ENCODE data around the gene TAC3.

DNA sequence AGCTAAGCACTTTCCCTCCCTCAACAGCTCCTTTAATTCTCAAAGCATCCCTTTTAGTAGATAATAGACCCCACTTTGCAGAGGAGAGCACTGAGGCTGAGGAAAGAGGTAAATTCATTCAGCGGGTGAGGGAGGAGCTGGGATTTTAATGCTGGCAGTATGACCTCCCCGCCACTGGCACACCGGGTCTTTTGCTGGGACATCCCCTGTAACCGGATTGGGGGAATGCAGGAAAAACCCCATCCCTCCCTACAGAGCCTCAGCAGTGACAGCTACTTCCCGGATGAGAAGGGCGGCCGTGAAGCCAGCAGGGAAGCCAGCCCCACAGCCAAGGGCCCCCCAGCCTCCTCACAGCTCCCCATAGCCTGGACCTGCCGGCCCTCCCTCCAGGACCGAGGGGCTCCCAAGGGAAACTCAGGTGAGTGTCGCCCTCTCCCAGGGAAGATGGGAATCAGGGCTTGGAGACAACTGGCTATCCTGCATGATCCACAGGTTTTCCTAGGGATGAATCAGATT is 22.0 kb downstream of the TAC3 start:
- TF ChIP-seq MYC (IDR thresholded peaks at IDR 0.05; ENCODE audit: low read depth, low read length) (no peak), POLR2A (IDR thresholded peaks at IDR 0.05; ENCODE audit: extremely low read depth, insufficient read length) (no peak)

All from NB4 (cell line).